GM18951 (cell line): Measurements from ENCODE around the gene PRIM1.
"Not testable (repeated sequence)": the region's sequence is repeated elsewhere in the genome, so short reads cannot be mapped to it uniquely, and the experiment has no call there.

Source experiments
- POLR2A ChIP-seq: IDR thresholded peaks from 4 replicates; pipeline ENCODE4 v1.6.1; 2011; ENCODE audit warnings: mild to moderate bottlenecking; ENCODE audit not compliant: insufficient read length, insufficient read depth; ENCODE audit errors: extremely low read depth
- in situ Hi-C: fragments of 300-500 bp; cut with MboI; formaldehyde crosslinking; loops from one replicate; pipeline ENCODE4 v1.12.0; 2022; ENCODE audit warnings: low sequenced_read_pairs, mixed read lengths, inconsistent platforms; ENCODE audit not compliant: unreplicated experiment

Gene PRIM1

GRCh38 chr12:56749853-56750252 lies 2.3 kb downstream of the PRIM1 start:
- in situ Hi-C loops = no loop called here

GRCh38 chr12:56749359-56749758 lies 2.8 kb downstream of the PRIM1 start:
- TF ChIP-seq POLR2A = no peak
- in situ Hi-C loops = no loop called here

More at GRCh38 chr12:56749853-56750252, 2.3 kb downstream of the PRIM1 start:
- no peak for TF ChIP-seq POLR2A

GRCh38 chr12:56728139-56728861 lies 23.8 kb downstream of the PRIM1 start:
- in situ Hi-C loops = no loop called here
- no peak for TF ChIP-seq POLR2A

- in situ Hi-C loops = not testable (repeated sequence)
Observed at GRCh38 chr12:56726196-56726675, 25.9 kb downstream of the PRIM1 start.

GRCh38 chr12:56725723-56726102 lies 26.4 kb downstream of the PRIM1 start:
- in situ Hi-C loops = no loop called here
- TF ChIP-seq POLR2A = no peak

- peak; percentile 92 for TF ChIP-seq POLR2A
- in situ Hi-C loops = no loop called here
Observed at GRCh38 chr12:56724972-56725722, 27.0 kb downstream of the PRIM1 start, which contains the start of gene NACA. Gene NACA, minus strand, starts transcription at chr12:56725299. Its CDS starts 778 bp downstream, at chr12:56724521.

GRCh38 chr12:56724701-56724971 lies 27.5 kb downstream of the PRIM1 start:
- in situ Hi-C loops = no loop called here
- TF ChIP-seq POLR2A = no peak

GRCh38 chr12:56723889-56724700 lies 28.0 kb downstream of the PRIM1 start:
- TF ChIP-seq POLR2A = no peak
- in situ Hi-C loops = no loop called here

GRCh38 chr12:56723352-56723751 lies 28.8 kb downstream of the PRIM1 start:
- TF ChIP-seq POLR2A = no peak
- in situ Hi-C loops = no loop called here

GRCh38 chr12:56722832-56723231 lies 29.3 kb downstream of the PRIM1 start:
- in situ Hi-C loops = no loop called here
- no peak for TF ChIP-seq POLR2A

- no peak for TF ChIP-seq POLR2A
- in situ Hi-C loops = no loop called here
Observed at GRCh38 chr12:56721721-56722120, 30.4 kb downstream of the PRIM1 start.

- in situ Hi-C loops = no loop called here
- TF ChIP-seq POLR2A = no peak
Observed at GRCh38 chr12:56721216-56721615, 30.9 kb downstream of the PRIM1 start.

GRCh38 chr12:56720731-56721151 lies 31.4 kb downstream of the PRIM1 start:
- in situ Hi-C loops = no loop called here
- no peak for TF ChIP-seq POLR2A

GRCh38 chr12:56719056-56719455 lies 33.1 kb downstream of the PRIM1 start:
- in situ Hi-C loops = no loop called here
- TF ChIP-seq POLR2A = no peak

GRCh38 chr12:56718636-56719035 lies 33.5 kb downstream of the PRIM1 start:
- in situ Hi-C loops = no loop called here
- TF ChIP-seq POLR2A = no peak
